DOHH2 (cell line): ENCODE data around the gene PATL1.

Experiments
- H3F3A ChIP-seq: fragments of 200-600 bp; sonication (generic), shearing (Covaris generic); 2 replicates; pipeline ENCODE4 v1.6.0; 2016; ENCODE audit warnings: antibody characterized with exemption, mild to moderate bottlenecking; ENCODE audit not compliant: control insufficient read depth, insufficient read depth
- H3K27ac ChIP-seq: fragments of 200-600 bp; sonication (generic); 2 replicates; pipeline ENCODE4 v1.5.1; 2014; ENCODE audit warnings: low read depth, mild to moderate bottlenecking, low read length, moderate library complexity
- H3K27me3 ChIP-seq: fragments of 200-600 bp; sonication (generic); 2 replicates; pipeline ENCODE4 v1.6.1; 2014; ENCODE audit warnings: mild to moderate bottlenecking, low read length, mixed read lengths; ENCODE audit not compliant: control insufficient read depth
- H3K36me3 ChIP-seq: fragments of 200-600 bp; sonication (generic); 2 replicates; pipeline ENCODE4 v1.6.1; 2014; ENCODE audit warnings: mild to moderate bottlenecking, low read length, moderate library complexity, mixed read lengths; ENCODE audit not compliant: control insufficient read depth
- H3K4me1 ChIP-seq: fragments of 200-600 bp; sonication (generic); 2 replicates; pipeline ENCODE4 v1.6.1; 2014; ENCODE audit warnings: mild to moderate bottlenecking, low read length, mixed read lengths; ENCODE audit not compliant: control insufficient read depth
- H3K4me2 ChIP-seq: fragments of 200-600 bp; sonication (generic); 2 replicates; pipeline ENCODE4 v1.6.0; 2014; ENCODE audit warnings: mild to moderate bottlenecking, low read length, moderate library complexity
- H3K4me3 ChIP-seq: fragments of 200-600 bp; sonication (generic); 2 replicates; pipeline ENCODE4 v1.5.1; 2014; ENCODE audit warnings: mild to moderate bottlenecking, low read length, mixed read lengths
- H3K79me2 ChIP-seq: fragments of 200-600 bp; sonication (generic); 2 replicates; pipeline ENCODE4 v1.6.1; 2014; ENCODE audit warnings: mild to moderate bottlenecking, low read length, mixed read lengths; ENCODE audit not compliant: control insufficient read depth
- H3K9me2 ChIP-seq: fragments of 200-600 bp; sonication (generic); replicated peaks from 2 replicates; pipeline ENCODE4 v1.6.1; 2014; ENCODE audit warnings: mild to moderate bottlenecking, low read length, mixed read lengths; ENCODE audit not compliant: control insufficient read depth
- H3K9me3 ChIP-seq: fragments of 200-600 bp; sonication (generic); 2 replicates; pipeline ENCODE4 v1.6.1; 2014; ENCODE audit warnings: antibody characterized with exemption, low read length, mixed read lengths; ENCODE audit not compliant: control insufficient read depth, insufficient read depth
- H4K20me1 ChIP-seq: fragments of 200-600 bp; sonication (generic); 2 replicates; pipeline ENCODE4 v1.6.0; 2014; ENCODE audit warnings: low read depth, mild to moderate bottlenecking, antibody characterized with exemption, low read length, moderate library complexity; ENCODE audit not compliant: control insufficient read depth, insufficient read depth
- CTCF ChIP-seq: fragments of 200-600 bp; sonication (generic); IDR thresholded peaks from one replicate; pipeline ENCODE4 v1.5.1; 2014; ENCODE audit warnings: antibody characterized with exemption, mild to moderate bottlenecking, low read depth, low read length; ENCODE audit not compliant: poor library complexity, severe bottlenecking
- EZH2phosphoT487 ChIP-seq: fragments of 200-600 bp; sonication (generic); IDR thresholded peaks from 2 replicates; pipeline ENCODE4 v1.6.1; 2017; ENCODE audit warnings: borderline replicate concordance, mild to moderate bottlenecking, antibody characterized with exemption, low read length, moderate library complexity, mixed read lengths

The PATL1 gene

DNA sequence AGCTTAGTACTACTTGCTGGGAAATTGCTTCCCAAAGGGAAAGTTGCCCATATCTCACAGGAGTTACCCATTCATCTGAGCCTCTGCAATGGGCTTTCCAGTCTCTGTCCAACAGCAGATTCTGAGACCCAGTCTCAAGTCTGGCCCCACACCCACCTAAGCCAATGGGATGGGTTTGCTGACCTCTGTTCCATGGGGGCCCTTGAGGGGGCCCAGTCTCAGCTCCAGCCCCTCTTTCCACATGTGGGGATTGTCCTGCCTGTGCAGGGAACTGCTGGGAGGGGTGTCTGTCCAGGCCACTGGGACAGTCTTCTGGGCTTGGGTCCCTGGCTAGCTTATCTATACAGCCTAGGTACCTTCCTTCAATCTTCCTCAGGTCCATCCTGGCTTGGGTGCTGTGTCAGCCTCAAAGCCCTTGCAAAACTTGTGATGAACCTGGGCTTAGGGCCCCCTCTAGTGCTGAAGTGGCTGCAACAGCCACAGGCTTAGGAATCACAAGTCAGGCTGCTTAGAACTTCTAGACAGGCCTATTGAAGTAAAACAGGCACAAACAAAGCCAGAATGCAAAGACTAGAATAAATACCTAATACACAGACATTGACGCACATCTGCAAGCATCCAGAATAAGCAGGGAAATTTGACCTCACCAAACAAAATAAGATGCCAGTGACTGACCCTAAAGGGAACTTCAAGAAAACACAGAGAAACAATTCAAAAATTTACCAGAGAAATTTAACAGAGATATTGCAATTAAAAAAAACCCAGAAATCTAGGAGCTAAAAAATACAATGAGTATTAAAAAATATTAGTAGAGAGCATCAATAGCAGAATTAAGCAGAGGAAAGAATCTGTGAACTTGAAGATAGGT, 11.7 kb upstream of the PATL1 start:
- Histone ChIP-seq H3K9me3 (0 out of 2 replicates have a peak, but pooled peaks cover 4% of the 10 kb centered on the region), H3K4me1 (no peaks in the 10 kb centered on the region), H3F3A (no peaks in the 10 kb centered on the region), H3K4me2 (no peak overlapping the region), H3K27me3 (peaks cover 3% of the 10 kb centered on the region; the same call in 1 of the 2 replicates), H3K9me2 (no peaks in the 10 kb centered on the region), H3K36me3 (no peaks in the 10 kb centered on the region), H3K4me3 (no peak overlapping the region), H4K20me1 (no peaks in the 10 kb centered on the region), H3K27ac (no peak overlapping the region), H3K79me2 (no peaks in the 10 kb centered on the region)
- TF ChIP-seq EZH2phosphoT487: no peak
- TF ChIP-seq CTCF: peak; percentile 81

GRCh38 chr11:59679347-59679746, 10.5 kb upstream of the PATL1 start:
- H3K27ac ChIP-seq: no peak overlapping the region
- no peaks in the 10 kb centered on the region for H3K36me3 ChIP-seq
- H3K4me1 ChIP-seq: no peaks in the 10 kb centered on the region
- no peaks in the 10 kb centered on the region for H3K27me3 ChIP-seq
- TF ChIP-seq CTCF (no peak), EZH2phosphoT487 (no peak)
- H4K20me1 ChIP-seq: no peaks in the 10 kb centered on the region
- no peaks in the 10 kb centered on the region for H3K9me2 ChIP-seq
- no peaks in the 10 kb centered on the region for H3K9me3 ChIP-seq
- no peaks in the 10 kb centered on the region for H3F3A ChIP-seq
- H3K4me2 ChIP-seq: no peak overlapping the region
- no peaks in the 10 kb centered on the region for H3K79me2 ChIP-seq
- H3K4me3 ChIP-seq: no peak overlapping the region

DNA sequence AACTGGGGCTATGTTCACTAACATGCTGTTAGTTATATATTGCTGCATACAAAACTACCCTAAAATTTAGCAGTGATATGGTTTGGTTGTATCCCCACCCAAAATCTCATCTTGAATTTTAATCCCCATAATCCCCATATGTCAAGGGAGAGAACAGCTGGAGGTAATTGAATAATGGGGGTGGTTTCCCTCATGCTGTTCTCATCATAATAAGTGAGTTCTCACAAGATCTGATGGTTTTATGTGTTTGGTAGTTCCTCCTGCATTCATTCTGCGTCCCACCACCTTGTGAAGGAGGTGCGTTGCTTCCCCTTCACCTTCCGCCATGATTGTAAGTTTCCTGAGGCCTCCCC, 10.0 kb upstream of the PATL1 start:
- Histone ChIP-seq H3F3A (no peaks in the 10 kb centered on the region), H3K27ac (no peak overlapping the region), H3K36me3 (no peaks in the 10 kb centered on the region)

More for the DNA sequence above, 10.0 kb upstream of the PATL1 start:
- no peaks in the 10 kb centered on the region for H3K4me1 ChIP-seq
- no peak overlapping the region for H3K4me3 ChIP-seq
- no peaks in the 10 kb centered on the region for H4K20me1 ChIP-seq
- H3K9me2 ChIP-seq: no peaks in the 10 kb centered on the region
- no peak overlapping the region for H3K4me2 ChIP-seq
- no peaks in the 10 kb centered on the region for H3K79me2 ChIP-seq
- no peaks in the 10 kb centered on the region for H3K9me3 ChIP-seq
- no peaks in the 10 kb centered on the region for H3K27me3 ChIP-seq
- TF ChIP-seq CTCF (no peak), EZH2phosphoT487 (no peak)
